Measurements from ENCODE around the gene KAZN.

Gene KAZN

GRCh38 chr1:15098176-15099125, 500.0 kb downstream of the KAZN start:
- Histone ChIP-seq H3K4me1 (ENCODE audit: low read length) (peaks cover 7% of the 10 kb centered on the region), H3K9me3 (replicated peaks; ENCODE audit: insufficient read depth, low read length) (no peaks in the 10 kb centered on the region), H3K79me2 (ENCODE audit: low read length) (no peaks in the 10 kb centered on the region), H4K20me1 (ENCODE audit: insufficient read depth, low read length) (no peaks in the 10 kb centered on the region), H3K4me2 (ENCODE audit: low read depth, low read length) (no peak overlapping the region), H3K27ac (ENCODE audit: low read length) (no peak overlapping the region), H3K9me2 (replicated peaks; ENCODE audit: insufficient read depth, low read length) (no peaks in the 10 kb centered on the region), H2AFZ (ENCODE audit: low read length) (no peak overlapping the region), H3K9ac (ENCODE audit: low read length) (no peak overlapping the region), H3K36me3 (replicated peaks; ENCODE audit: insufficient read depth, low read length) (no peaks in the 10 kb centered on the region), H3F3A (ENCODE audit: insufficient read depth, low read length) (no peaks in the 10 kb centered on the region), H3K27me3 (replicated peaks; ENCODE audit: insufficient read depth, low read length) (peaks cover 12% of the 10 kb centered on the region; the same call in 1 of the 2 replicates), H3K4me3 (ENCODE audit: low read length) (no peak overlapping the region)
- TF ChIP-seq CTCF (IDR thresholded peaks at IDR 0.05; ENCODE audit: low read length): no peak
- no peak for TF ChIP-seq EZH2phosphoT487 (IDR thresholded peaks at IDR 0.05; ENCODE audit: low read length)
- TF ChIP-seq EZH2 (optimal IDR thresholded peaks at IDR 0.05; ENCODE audit: low read depth, low read length): no peak
- no peak for DNase-seq

- no peak overlapping the region for H3K4me3 ChIP-seq (ENCODE audit: low read length)
- no peaks in the 10 kb centered on the region for H3K36me3 ChIP-seq (replicated peaks; ENCODE audit: insufficient read depth, low read length)
- H4K20me1 ChIP-seq (ENCODE audit: insufficient read depth, low read length): no peaks in the 10 kb centered on the region
- H2AFZ ChIP-seq (ENCODE audit: low read length): no peak overlapping the region
- DNase-seq: no peak
- H3F3A ChIP-seq (ENCODE audit: insufficient read depth, low read length): no peaks in the 10 kb centered on the region
- no peak overlapping the region for H3K9ac ChIP-seq (ENCODE audit: low read length)
- H3K27me3 ChIP-seq (replicated peaks; ENCODE audit: insufficient read depth, low read length): peaks cover 12% of the 10 kb centered on the region; the same call in 1 of the 2 replicates
- H3K27ac ChIP-seq (ENCODE audit: low read length): no peak overlapping the region
- no peaks in the 10 kb centered on the region for H3K9me2 ChIP-seq (replicated peaks; ENCODE audit: insufficient read depth, low read length)
- TF ChIP-seq EZH2 (optimal IDR thresholded peaks at IDR 0.05; ENCODE audit: low read depth, low read length): no peak
- peaks cover 7% of the 10 kb centered on the region for H3K4me1 ChIP-seq (ENCODE audit: low read length)
- no peaks in the 10 kb centered on the region for H3K9me3 ChIP-seq (replicated peaks; ENCODE audit: insufficient read depth, low read length)
- no peak overlapping the region for H3K4me2 ChIP-seq (ENCODE audit: low read depth, low read length)
- H3K79me2 ChIP-seq (ENCODE audit: low read length): no peaks in the 10 kb centered on the region
Measured at GRCh38 chr1:15099441-15100120, 501.1 kb downstream of the KAZN start.

GRCh38 chr1:15100121-15100879, 501.8 kb downstream of the KAZN start:
- Histone ChIP-seq H3K4me1 (ENCODE audit: low read length) (peaks cover 7% of the 10 kb centered on the region), H3K4me2 (ENCODE audit: low read depth, low read length) (peak overlapping the region; percentile 75), H3F3A (ENCODE audit: insufficient read depth, low read length) (no peaks in the 10 kb centered on the region), H3K9me3 (replicated peaks; ENCODE audit: insufficient read depth, low read length) (no peaks in the 10 kb centered on the region), H3K36me3 (replicated peaks; ENCODE audit: insufficient read depth, low read length) (no peaks in the 10 kb centered on the region), H3K27ac (ENCODE audit: low read length) (no peak overlapping the region), H3K9me2 (replicated peaks; ENCODE audit: insufficient read depth, low read length) (no peaks in the 10 kb centered on the region), H3K4me3 (ENCODE audit: low read length) (peak overlapping the region; percentile 16), H3K27me3 (replicated peaks; ENCODE audit: insufficient read depth, low read length) (peaks cover 12% of the 10 kb centered on the region; the same call in 1 of the 2 replicates), H2AFZ (ENCODE audit: low read length) (0 out of 2 replicates have a peak overlapping the region, but pooled peaks have one; percentile 36), H4K20me1 (ENCODE audit: insufficient read depth, low read length) (no peaks in the 10 kb centered on the region), H3K79me2 (ENCODE audit: low read length) (no peaks in the 10 kb centered on the region), H3K9ac (ENCODE audit: low read length) (no peak overlapping the region)
- TF ChIP-seq EZH2 (optimal IDR thresholded peaks at IDR 0.05; ENCODE audit: low read depth, low read length) (no peak), CTCF (IDR thresholded peaks at IDR 0.05; ENCODE audit: low read length) (peak; percentile 99)
- peak; percentile 55 for DNase-seq

Measured in MM.1S (cell line).